Stimulated activated CD4-positive, alpha-beta T cell treated with anti-CD3 and anti-CD28 coated beads, Interleukin-12 subunit alpha, Interleukin-12 subunit beta, amount 100 ng/mL, for 24 hours (primary cell): ENCODE data around the gene LIN7C.

Experiments used
- DNase-seq, 2 experiments: peaks; one replicate each; pipeline ENCODE4 v3.0.0-alpha.2; 2020; ENCODE audit warnings: low read depth in 2 of 2

Gene LIN7C

GRCh38 chr11:27447288-27448183, 59.0 kb downstream of the LIN7C start:
- DNase-seq, result no peak

GRCh38 chr11:27445625-27446024, 60.9 kb downstream of the LIN7C start:
- DNase-seq, result no peak

GRCh38 chr11:27444801-27445215, 61.8 kb downstream of the LIN7C start:
- no peak for DNase-seq
